Amniotic epithelial cell (primary cell): Measurements from ENCODE around the gene UBE3B.
A peak's percentile ranks its signal among the peaks of the same experiment; 100 is the strongest.

Experiments
- DNase-seq: peaks from one replicate; pipeline ENCODE4 v3.0.0-alpha.2; 2010; ENCODE audit warnings: low read depth

UBE3B gene

GRCh38 chr12:109532721-109533486 is 55.5 kb downstream of the UBE3B start:
- no peak for DNase-seq

- no peak for DNase-seq
Observed at GRCh38 chr12:109533487-109533740, 56.0 kb downstream of the UBE3B start.

- no peak for DNase-seq
Observed at GRCh38 chr12:109534456-109534855, 57.0 kb downstream of the UBE3B start.

- no peak for DNase-seq
Observed at GRCh38 chr12:109535231-109535862, 57.9 kb downstream of the UBE3B start.

- DNase-seq = no peak
Observed at GRCh38 chr12:109535863-109536250, 58.4 kb downstream of the UBE3B start.

- no peak for DNase-seq
Observed at GRCh38 chr12:109537136-109537535, 59.7 kb downstream of the UBE3B start.

GRCh38 chr12:109538191-109538863 is 60.9 kb downstream of the UBE3B start:
- DNase-seq = peak; percentile 50

GRCh38 chr12:109539508-109539907 is 62.1 kb downstream of the UBE3B start:
- peak; percentile 32 for DNase-seq

GRCh38 chr12:109540526-109541412 is 63.3 kb downstream of the UBE3B start:
- no peak for DNase-seq

GRCh38 chr12:109541413-109541726 is 63.9 kb downstream of the UBE3B start:
- DNase-seq = no peak

GRCh38 chr12:109542014-109542413 is 64.6 kb downstream of the UBE3B start:
- DNase-seq = peak; percentile 73

- no peak for DNase-seq
Observed at GRCh38 chr12:109542876-109543275, 65.4 kb downstream of the UBE3B start.

- no peak for DNase-seq
Observed at GRCh38 chr12:109544955-109545531, 67.6 kb downstream of the UBE3B start.

GRCh38 chr12:109545826-109546225 is 68.4 kb downstream of the UBE3B start:
- no peak for DNase-seq

GRCh38 chr12:109547286-109547685 is 69.9 kb downstream of the UBE3B start:
- DNase-seq = no peak

- DNase-seq = no peak
Observed at GRCh38 chr12:109548258-109548657, 70.8 kb downstream of the UBE3B start.

GRCh38 chr12:109549613-109550270 is 72.3 kb downstream of the UBE3B start:
- DNase-seq = no peak

- DNase-seq = no peak
Observed at GRCh38 chr12:109550281-109550680, 72.8 kb downstream of the UBE3B start.

- DNase-seq = no peak
Observed at GRCh38 chr12:109551108-109551507, 73.7 kb downstream of the UBE3B start.

- DNase-seq = no peak
Observed at GRCh38 chr12:109552971-109553370, 75.5 kb downstream of the UBE3B start.

- DNase-seq = no peak
Observed at GRCh38 chr12:109553483-109553882, 76.0 kb downstream of the UBE3B start.
